IPS DF 19.7 (cell line): ENCODE measurements around the gene ITIH5.

Source experiments
- DNase-seq: peaks from one replicate; pipeline ENCODE4 v3.0.0-alpha.2; 2013; ENCODE audit warnings: low read depth, low spot score

Gene ITIH5

DNA sequence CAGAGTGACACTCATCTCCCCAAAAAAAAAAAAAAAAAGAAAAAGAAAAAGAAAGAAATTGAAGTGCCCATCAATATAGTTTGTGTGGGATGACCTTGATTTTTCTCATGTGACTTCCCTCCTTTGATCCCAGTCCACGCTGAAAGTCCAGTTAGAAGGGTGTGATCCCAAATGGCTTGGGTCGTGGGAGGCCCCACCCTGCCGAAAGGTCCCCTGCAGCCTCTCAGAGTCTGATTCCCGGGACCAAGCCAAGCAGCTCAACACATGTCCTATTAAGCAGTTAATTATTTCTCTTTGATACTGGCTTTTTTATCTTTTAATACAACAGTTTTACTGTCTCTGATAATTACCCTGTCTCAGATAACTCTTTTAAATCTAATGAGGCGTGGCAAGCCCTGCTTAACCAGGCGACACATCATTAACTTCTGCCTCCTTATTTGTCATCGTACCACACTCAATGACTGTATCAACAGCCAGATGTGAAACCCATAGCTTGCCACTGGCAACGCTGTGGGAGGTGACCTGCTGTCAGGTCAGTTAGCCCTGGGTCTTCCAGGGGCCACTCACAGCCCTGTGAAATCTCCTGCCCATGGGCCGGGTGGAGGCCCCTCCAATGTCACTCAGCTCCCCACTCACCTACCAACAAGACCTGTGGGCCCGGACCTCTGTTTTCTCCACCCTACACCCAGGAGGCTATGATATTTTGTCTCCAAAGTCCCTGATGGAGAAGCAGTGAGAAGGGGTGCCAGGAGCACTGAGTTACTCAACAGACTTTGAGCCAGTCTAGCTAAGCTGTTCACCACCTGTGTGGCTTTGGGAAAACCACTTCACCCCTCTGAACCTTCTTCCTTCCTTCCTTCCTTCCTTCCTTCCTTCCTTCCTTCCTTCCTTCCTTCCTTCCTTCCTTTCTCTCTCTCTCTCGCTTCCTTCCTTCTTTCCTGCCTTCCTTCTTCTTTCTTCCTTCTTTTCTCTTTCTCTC lies 146.0 kb downstream of the ITIH5 start:
- no peak for DNase-seq

GRCh38 chr10:7519351-7519750 lies 147.4 kb downstream of the ITIH5 start:
- no peak for DNase-seq

DNA sequence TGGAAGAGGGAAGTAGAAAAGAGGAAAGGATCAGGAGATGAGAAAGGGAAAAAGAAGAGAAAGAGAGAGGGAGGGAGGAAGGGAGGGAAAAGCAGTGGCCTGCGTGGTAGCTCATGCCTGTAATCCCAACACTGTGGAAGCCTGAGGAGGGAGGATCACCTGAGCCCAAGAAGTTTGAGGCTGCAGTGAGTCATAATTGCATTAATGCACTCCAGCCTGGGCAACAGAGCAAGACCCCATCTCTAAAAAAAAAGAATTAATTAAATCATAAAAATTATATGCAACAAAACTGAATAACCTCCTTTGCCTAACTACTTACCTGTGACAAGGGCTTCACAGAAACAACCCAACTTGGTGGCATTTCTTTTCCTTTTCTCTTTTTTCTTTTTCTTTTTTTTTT lies 148.1 kb downstream of the ITIH5 start:
- no peak for DNase-seq

DNA sequence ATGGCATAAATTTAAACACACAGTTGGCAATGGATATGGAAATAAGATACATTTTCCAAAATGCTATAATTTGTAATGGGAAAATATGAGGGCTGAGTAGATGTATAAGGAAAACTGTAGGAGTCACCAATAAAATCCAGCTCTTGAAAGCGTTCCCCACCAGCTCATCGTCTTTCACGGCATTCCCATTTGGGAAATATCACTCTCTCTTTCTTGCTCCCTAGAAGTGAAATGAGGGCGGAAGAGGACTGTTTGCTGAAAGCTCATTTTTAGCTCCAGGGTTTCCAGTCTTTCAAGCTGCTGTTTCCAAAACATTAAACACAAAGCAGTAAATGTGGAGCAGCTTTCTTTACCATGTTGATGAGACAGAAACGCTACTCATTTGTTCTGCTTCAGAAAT lies 151.3 kb downstream of the ITIH5 start:
- DNase-seq: no peak

- DNase-seq: no peak
Measured at GRCh38 chr10:7513936-7514335, 152.8 kb downstream of the ITIH5 start.

GRCh38 chr10:7513455-7513854 lies 153.3 kb downstream of the ITIH5 start:
- DNase-seq: no peak

DNA sequence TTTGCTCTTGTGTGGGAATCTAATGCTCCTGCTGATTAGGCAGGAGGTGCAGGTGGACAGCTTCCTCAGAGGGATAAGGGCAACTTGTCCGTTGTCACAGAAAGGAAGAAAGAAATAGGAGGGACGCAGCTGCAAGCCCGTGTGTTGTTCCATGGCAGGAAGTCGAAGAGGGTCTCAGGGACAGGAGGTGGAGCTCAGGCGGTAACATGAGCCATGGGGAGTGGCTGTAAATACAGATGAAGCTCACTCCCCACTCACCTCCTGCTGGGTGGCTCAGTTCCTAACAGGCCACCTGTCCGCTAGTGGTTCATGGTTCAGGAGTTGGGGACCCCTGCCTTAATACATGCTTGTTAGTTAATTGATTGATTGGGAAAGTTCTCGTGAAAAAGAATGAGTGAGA lies 154.3 kb downstream of the ITIH5 start:
- no peak for DNase-seq

- no peak for DNase-seq
Measured at GRCh38 chr10:7511612-7512011, 155.2 kb downstream of the ITIH5 start.
